Activated CD8-positive, alpha-beta memory T cell treated with anti-CD3 and anti-CD28 coated beads for 1 hour (primary cell): Measurements from ENCODE around the gene RBM14.
A peak's percentile ranks its signal among the peaks of the same experiment; 100 is the strongest.
"Not testable (repeated sequence)": the region's sequence is repeated elsewhere in the genome, so short reads cannot be mapped to it uniquely, and the experiment has no call there.

Experiments used
- DNase-seq, 2 donors: peaks; one replicate each; pipeline ENCODE4 v3.0.0-alpha.2; 2020; ENCODE audit warnings: low read depth in 1 of 2; ENCODE audit errors: extremely low read depth in 1 of 2

RBM14 gene

DNA sequence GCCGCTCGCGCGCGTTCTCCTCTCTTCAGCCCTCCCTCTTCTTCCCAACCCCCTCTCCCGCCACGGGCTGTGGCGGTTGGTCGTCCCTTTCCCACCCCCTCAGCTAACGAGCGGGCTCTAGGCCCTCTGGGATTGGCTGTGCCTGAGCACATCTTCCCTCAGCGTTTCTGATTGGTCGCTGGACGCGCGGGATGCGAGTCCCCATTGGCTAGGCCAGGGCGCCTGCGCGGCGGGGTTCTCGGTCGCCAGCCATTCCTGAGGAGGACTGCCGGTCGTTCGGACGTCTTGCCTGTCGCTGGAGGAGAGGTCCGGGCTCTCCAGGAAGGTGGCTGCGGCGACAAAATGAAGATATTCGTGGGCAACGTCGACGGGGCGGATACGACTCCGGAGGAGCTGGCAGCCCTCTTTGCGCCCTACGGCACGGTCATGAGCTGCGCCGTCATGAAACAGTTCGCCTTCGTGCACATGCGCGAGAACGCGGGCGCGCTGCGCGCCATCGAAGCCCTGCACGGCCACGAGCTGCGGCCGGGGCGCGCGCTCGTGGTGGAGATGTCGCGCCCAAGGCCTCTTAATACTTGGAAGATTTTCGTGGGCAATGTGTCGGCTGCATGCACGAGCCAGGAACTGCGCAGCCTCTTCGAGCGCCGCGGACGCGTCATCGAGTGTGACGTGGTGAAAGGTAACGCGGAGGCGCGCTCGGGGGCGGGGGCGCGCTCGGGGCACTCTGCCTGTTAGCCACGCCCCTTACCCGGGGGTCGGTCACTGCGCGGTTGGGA lies at the start of gene RBM14:
Gene RBM14 (plus strand): TSS at position 252 of the 776 bp plus-strand sequence. CDS start 91 bp downstream, at position 343.
- peak; percentile 94 for DNase-seq

GRCh38 chr11:66567787-66568123 lies 48.7 kb upstream of the RBM14 start:
- no peak for DNase-seq

DNA sequence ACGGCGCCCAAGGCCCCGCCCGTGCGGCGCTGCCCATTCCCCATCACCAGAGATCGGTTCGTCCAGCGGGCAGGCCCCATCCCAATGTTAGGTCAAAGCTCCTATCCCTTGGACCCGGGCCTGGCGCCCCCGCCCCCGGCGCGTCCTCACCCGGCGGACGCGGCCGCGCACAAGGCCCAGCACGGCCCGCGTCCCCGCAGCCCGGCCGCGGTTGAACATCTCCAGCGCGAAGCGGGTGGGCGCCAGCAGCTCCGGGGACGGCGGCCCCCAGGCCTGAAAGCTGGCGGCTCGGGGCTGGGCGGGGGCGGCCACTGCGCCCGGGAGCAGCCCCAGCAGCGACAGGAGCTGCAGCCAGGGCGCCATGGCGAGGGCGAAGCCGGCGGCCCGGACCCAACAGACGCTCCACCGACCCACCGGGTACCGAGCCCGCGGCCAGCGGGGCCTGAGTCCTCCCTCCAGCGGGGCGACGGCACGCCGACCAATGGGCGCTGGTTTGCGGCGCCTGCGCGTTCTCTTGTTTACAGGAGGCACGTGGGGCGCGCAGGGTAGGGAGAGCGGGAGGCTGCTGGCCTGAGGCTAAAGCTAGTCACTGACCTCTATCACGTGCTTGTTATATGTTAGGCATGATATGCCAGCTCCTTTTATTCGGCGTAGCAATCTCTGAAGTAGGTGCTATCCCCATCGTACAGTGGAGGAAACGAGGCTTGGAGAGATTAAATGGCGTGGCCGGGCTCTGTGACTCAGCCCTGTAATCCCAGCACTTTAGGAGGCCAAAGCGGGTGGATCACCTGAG lies 48.1 kb upstream of the RBM14 start, which contains the start of gene CTSF:
Gene CTSF (minus strand): TSS at position 483 of the 793 bp plus-strand sequence. CDS start 120 bp downstream, at position 363.
- peak; percentile 44 to 57 for DNase-seq

DNA sequence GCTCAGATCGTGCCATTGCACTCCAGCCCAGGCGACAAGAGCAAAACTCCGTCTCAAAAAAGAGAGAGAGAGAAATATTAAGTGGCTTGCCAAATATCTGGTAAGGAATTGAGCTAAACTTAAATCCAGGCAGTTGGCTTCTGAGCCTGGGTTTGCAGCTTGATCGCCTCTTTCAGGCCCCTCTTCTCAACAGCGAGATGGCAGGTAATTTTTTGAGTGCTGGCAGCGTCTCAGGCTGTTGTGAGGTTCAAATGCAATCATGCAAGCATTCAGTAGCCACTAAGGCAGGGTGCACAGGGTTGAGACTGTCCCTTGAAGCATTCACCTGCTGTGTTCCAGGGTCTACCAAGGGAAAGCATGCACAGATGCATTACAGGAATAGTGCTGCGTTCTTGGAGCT lies 47.4 kb upstream of the RBM14 start:
- no peak for DNase-seq

DNA sequence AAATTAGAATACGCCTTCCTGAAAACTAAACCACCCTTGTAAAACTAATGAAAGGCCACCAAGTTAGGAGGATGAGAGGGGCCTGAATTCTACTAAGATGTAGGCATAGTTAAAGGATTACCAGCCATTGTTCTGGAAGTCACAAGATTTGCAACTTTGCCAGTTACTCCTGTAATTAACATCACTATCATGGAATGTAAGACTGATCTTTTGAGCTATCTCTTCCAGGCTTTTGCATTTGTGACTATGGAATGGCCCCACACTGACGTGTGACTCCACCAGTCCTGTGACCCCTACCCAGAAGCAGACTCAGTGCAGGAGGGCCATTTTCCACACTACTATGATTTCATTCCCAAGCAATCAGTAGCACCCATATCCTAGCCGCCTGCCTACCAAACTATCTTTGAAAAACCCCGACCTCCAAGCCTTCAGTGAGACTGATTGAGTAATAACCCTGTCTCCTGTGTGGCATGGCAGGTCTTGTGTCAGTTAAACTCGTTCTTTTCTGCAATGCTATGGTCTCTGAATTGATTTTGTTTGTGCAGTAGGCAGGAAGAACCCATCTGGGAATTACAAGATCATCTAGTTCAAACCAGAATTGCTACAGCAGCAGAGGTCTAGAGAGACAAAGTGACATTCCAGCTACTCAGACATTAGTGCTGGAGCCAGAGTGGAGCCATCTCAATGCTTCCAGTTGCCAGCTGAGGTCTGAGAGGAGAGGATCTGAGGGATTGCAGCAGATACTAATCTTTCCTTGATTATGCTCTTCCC lies 46.2 kb upstream of the RBM14 start:
- DNase-seq = no peak

DNA sequence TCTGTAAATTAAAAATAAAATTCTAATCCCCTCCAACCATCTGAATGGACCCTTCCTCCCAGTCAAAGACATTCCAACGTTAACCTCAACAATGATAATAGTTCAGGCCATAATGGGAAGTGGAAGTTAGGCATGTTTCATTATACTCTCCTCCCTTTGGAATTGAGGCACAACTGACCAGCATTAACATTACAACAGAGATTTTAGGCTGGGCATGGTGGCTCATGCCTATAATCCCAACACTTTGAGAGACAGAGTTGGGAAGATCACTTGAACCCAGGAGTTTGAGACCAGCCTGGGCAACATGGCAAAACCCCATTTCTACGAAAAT lies 45.6 kb upstream of the RBM14 start:
- no peak for DNase-seq

- peak; percentile 63 to 71 for DNase-seq
Observed at GRCh38 chr11:66579017-66579606, 37.3 kb upstream of the RBM14 start.

DNA sequence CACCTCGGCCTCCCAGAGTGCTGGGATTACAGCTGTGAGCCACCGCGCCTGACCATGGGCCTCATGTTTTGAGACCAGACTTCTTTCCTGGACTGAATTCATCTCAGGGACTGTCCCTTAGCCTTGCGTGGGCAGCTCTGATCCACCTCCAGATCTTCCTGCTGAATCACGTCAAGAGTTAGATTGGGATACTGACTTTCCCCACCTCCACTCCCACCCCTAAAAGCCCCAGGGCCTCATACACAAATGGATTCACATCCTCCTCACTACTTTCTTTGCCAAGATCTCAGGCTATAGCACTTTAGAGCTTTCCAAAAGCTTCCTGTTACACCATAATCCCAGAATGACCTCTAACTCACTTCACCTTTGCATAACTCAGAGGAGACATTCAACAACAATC lies 35.6 kb upstream of the RBM14 start:
- no peak for DNase-seq

GRCh38 chr11:66581261-66581660 lies 35.2 kb upstream of the RBM14 start:
- DNase-seq = no peak

DNA sequence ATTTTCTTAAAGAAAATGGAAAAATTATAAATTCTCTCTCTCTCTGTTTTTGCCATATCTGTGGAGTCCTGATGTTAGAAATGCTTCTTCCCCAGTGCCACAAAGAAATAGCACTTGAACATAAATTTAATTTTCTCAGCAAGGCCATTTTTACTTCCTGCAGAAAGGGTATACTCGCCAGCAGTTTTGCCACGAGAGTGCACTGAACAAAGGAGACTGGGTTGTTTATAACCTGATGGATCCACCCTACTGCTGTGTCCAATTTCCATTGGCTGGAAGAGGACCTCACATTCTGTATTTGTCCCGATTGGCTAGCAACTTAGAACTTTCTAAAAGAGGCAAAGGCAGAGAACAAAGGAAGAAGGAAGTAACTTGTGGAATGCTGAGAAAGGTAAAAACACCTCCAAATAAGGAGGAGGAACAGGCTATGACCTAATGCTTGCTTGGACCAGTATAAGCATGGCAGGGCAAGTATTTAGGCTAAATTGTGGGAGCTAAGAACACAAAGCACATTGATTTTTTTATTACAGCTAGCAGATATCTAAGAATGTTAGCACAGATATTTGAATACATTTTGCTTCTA lies 33.8 kb upstream of the RBM14 start:
- DNase-seq = not testable (repeated sequence)

- not testable (repeated sequence) for DNase-seq
Observed at GRCh38 chr11:66585447-66585846, 31.0 kb upstream of the RBM14 start.

- DNase-seq = no peak
Observed at GRCh38 chr11:66586136-66586535, 30.3 kb upstream of the RBM14 start.

GRCh38 chr11:66589315-66589714 lies 27.1 kb upstream of the RBM14 start:
- not testable (repeated sequence) for DNase-seq

- DNase-seq = no peak
Observed at GRCh38 chr11:66589996-66590675, 26.3 kb upstream of the RBM14 start.

DNA sequence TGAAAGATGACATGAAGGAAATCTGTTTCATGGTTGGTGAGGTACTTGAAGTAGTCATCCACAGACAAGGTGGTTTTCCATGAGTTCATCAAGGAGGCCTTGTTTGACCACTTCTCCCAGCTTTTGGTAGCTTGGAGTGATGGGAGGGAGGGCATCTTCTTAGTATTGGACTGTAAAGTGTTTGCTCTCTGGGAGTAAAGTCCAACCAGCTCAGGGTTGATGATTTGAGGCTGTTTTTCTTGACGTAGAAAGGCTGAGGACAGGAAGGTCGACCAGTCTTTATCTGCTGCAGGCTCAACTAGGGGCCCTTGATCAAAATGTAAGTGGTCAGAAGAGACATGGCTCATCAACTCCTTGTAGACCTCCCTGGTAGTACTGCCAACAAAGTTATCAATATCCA lies 25.3 kb upstream of the RBM14 start:
- no peak for DNase-seq

DNA sequence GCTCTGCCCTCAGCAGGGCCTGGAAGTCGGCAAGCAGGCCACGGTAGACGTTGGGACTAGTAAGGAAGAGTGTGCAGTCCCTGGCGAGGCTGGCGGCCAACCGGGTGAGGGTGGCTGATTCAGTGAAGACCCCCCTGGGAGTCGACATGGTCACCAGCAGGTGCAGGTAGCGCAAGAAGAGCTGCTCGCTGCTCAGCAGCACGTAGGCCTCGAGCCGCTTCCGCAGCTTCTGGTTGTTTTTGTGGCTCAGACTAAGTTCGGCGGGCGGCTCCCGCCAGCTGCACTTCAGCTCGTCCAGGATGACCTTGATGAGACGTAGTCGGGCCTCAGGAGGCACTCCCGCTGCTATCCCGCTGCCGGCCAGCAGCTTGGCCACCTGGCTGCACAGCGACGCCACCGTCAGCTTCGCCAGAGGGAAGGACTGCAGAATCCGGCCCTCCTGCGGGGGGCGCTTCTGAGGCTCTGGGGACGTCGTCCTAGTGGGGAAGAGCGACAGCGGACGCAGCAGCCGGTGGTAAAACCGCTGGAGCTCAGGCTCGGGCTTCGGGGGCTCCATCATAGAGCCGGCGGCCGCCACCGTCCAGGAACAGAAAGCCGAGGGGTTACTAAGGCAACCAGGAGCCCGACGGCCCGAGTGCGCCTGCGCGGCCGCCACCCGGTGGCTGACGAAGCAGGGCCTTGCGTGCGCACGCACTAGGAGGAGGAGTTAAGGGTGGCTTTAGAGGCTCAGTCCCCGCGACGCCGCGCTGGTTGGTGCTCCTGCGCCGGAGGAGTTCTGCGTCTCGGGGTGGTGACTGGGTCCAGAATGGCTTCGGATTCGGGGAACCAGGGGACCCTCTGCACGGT lies 23.8 kb upstream of the RBM14 start, which contains the start of the genes CCDC87 and CCS:
Gene CCDC87 (minus strand): TSS at position 607 of the 846 bp plus-strand sequence. CDS start 48 bp downstream, at position 559.
Gene CCS (plus strand): TSS at position 729 of the 846 bp plus-strand sequence. CDS start 77 bp downstream, at position 806.
- peak; percentile 98 to 99 for DNase-seq

- no peak for DNase-seq
Observed at GRCh38 chr11:66593303-66593635, 23.2 kb upstream of the RBM14 start.

GRCh38 chr11:66593650-66594049 lies 22.8 kb upstream of the RBM14 start:
- no peak for DNase-seq
